Raji (cell line): Measurements from ENCODE around the gene GOLT1A.

Source experiments
- POLR2A ChIP-seq: IDR thresholded peaks from 2 replicates; pipeline ENCODE4 v1.6.1; 2011; ENCODE audit warnings: low read depth, low read length, control low read depth; ENCODE audit not compliant: insufficient read depth

Gene GOLT1A

GRCh38 chr1:204191456-204191855 is 22.3 kb downstream of the GOLT1A start:
- no peak for TF ChIP-seq POLR2A

GRCh38 chr1:204190212-204191211 is 23.3 kb downstream of the GOLT1A start:
- no peak for TF ChIP-seq POLR2A

GRCh38 chr1:204188959-204189639 is 24.7 kb downstream of the GOLT1A start:
- no peak for TF ChIP-seq POLR2A

- TF ChIP-seq POLR2A = no peak
Observed at GRCh38 chr1:204186597-204186996, 27.2 kb downstream of the GOLT1A start.

GRCh38 chr1:204181116-204181515 is 32.7 kb downstream of the GOLT1A start:
- TF ChIP-seq POLR2A = no peak

GRCh38 chr1:204180133-204180532 is 33.7 kb downstream of the GOLT1A start:
- TF ChIP-seq POLR2A = no peak

GRCh38 chr1:204178487-204179281 is 35.1 kb downstream of the GOLT1A start:
- TF ChIP-seq POLR2A = no peak

- no peak for TF ChIP-seq POLR2A
Observed at GRCh38 chr1:204177133-204177532, 36.7 kb downstream of the GOLT1A start.

GRCh38 chr1:204176049-204176448 is 37.7 kb downstream of the GOLT1A start:
- TF ChIP-seq POLR2A = no peak

- TF ChIP-seq POLR2A = no peak
Observed at GRCh38 chr1:204174958-204175357, 38.8 kb downstream of the GOLT1A start.

GRCh38 chr1:204172404-204173029 is 41.3 kb downstream of the GOLT1A start:
- no peak for TF ChIP-seq POLR2A

GRCh38 chr1:204171751-204172178 is 42.0 kb downstream of the GOLT1A start:
- no peak for TF ChIP-seq POLR2A

GRCh38 chr1:204170494-204171155 is 43.2 kb downstream of the GOLT1A start:
- TF ChIP-seq POLR2A = no peak

- TF ChIP-seq POLR2A = no peak
Observed at GRCh38 chr1:204169858-204170257, 43.9 kb downstream of the GOLT1A start.
